GM19463 (cell line): ENCODE results near the gene ZMIZ1.

Experiments used
- ATAC-seq: cut with Tn5 transposase; IDR thresholded peaks from one replicate; pipeline ENCODE4 v1.9.1; 2021; ENCODE audit warnings: mild to moderate bottlenecking, moderate library complexity; ENCODE audit not compliant: unreplicated experiment

Gene ZMIZ1, protein sequence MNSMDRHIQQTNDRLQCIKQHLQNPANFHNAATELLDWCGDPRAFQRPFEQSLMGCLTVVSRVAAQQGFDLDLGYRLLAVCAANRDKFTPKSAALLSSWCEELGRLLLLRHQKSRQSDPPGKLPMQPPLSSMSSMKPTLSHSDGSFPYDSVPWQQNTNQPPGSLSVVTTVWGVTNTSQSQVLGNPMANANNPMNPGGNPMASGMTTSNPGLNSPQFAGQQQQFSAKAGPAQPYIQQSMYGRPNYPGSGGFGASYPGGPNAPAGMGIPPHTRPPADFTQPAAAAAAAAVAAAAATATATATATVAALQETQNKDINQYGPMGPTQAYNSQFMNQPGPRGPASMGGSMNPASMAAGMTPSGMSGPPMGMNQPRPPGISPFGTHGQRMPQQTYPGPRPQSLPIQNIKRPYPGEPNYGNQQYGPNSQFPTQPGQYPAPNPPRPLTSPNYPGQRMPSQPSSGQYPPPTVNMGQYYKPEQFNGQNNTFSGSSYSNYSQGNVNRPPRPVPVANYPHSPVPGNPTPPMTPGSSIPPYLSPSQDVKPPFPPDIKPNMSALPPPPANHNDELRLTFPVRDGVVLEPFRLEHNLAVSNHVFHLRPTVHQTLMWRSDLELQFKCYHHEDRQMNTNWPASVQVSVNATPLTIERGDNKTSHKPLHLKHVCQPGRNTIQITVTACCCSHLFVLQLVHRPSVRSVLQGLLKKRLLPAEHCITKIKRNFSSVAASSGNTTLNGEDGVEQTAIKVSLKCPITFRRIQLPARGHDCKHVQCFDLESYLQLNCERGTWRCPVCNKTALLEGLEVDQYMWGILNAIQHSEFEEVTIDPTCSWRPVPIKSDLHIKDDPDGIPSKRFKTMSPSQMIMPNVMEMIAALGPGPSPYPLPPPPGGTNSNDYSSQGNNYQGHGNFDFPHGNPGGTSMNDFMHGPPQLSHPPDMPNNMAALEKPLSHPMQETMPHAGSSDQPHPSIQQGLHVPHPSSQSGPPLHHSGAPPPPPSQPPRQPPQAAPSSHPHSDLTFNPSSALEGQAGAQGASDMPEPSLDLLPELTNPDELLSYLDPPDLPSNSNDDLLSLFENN

GRCh38 chr10:79068562-79069324 lies at the start of gene ZMIZ1:
TSS of gene ZMIZ1 (plus strand) at chr10:79068966. CDS start at chr10:79201633, 132,667 bp downstream.
- ATAC-seq = peak; percentile 49

GRCh38 chr10:79019441-79020014 lies 49.2 kb upstream of the ZMIZ1 start:
- ATAC-seq = no peak

DNA sequence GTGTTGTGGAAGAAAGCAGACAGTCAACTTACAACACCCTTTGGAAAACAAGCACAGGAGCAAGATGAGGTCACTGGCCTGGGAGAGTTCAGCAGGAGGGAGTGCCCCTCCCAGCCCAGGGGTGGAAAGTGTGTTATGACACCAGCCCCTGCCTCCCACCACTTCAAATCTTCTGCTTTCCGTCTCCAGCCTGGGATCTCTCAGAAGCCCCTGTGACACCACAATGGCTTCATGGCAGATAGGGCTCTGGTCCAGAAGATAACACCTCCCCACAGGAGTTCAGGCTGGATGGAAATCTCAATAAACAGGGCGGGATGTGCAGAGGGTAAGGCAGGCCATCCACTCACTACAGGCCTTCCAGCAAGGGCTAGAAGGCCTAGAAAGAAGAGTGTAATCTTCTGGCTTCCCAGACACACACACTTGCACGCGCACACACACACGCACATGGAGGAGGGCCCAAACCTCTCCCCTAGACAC lies 48.7 kb upstream of the ZMIZ1 start:
- no peak for ATAC-seq

- no peak for ATAC-seq
Measured at GRCh38 chr10:79020605-79021004, 48.2 kb upstream of the ZMIZ1 start.

GRCh38 chr10:79021331-79021907 lies 47.3 kb upstream of the ZMIZ1 start:
- ATAC-seq = no peak

GRCh38 chr10:79021948-79022499 lies 46.7 kb upstream of the ZMIZ1 start:
- no peak for ATAC-seq

GRCh38 chr10:79022565-79023230 lies 46.1 kb upstream of the ZMIZ1 start:
- no peak for ATAC-seq

GRCh38 chr10:79023240-79024162 lies 45.3 kb upstream of the ZMIZ1 start:
- no peak for ATAC-seq

- ATAC-seq = no peak
Measured at GRCh38 chr10:79024296-79024695, 44.5 kb upstream of the ZMIZ1 start.

DNA sequence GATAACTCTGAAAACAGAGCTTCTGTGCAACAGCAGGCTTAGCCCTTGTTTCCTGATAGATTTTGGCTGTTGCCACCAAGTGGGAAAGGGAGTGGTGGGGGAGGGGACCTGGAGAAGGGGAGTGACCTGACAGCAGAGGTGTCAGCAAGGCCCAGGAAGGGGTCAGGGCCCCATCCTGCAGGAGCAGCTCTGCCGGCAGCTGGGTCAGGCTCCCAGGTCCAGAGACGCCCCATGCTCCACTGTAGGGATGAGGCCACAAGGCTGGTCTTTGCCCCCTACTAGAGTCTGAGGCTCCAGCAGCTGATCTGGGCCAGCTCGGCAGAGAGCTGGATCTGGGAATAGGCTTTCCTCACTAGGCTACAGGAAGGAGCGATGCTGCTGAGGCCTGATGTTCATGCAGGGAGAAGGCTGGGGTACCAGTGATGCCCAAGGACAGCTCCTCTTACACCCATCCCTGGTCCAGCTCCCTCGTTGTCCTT lies 44.0 kb upstream of the ZMIZ1 start:
- no peak for ATAC-seq

- ATAC-seq = no peak
Measured at GRCh38 chr10:79025199-79025832, 43.5 kb upstream of the ZMIZ1 start.

DNA sequence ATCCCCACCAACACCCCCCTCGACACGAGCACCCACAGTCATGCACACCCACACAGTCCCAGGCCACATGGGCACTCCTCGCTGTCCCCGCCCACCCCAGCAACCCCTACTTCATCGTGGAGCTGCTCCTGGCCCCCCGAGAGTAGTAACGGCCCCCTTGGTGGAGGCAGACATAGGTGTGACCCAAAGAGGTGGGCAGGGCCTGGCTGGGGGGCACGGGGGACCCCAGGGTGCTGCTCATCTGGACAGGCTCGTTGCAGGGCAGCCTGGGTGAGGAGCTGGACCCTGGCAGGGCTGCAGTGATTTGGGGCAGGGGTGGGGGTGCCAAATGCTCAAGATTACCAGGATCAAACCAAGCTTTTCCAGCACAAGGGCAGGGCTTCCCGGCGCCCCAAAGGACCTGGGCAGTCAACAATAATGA lies 42.4 kb upstream of the ZMIZ1 start:
- ATAC-seq = no peak

- ATAC-seq = no peak
Measured at GRCh38 chr10:79026806-79027146, 42.0 kb upstream of the ZMIZ1 start.

GRCh38 chr10:79027147-79028055 lies 41.4 kb upstream of the ZMIZ1 start:
- ATAC-seq = no peak

GRCh38 chr10:79028056-79028430 lies 40.7 kb upstream of the ZMIZ1 start:
- ATAC-seq = no peak

DNA sequence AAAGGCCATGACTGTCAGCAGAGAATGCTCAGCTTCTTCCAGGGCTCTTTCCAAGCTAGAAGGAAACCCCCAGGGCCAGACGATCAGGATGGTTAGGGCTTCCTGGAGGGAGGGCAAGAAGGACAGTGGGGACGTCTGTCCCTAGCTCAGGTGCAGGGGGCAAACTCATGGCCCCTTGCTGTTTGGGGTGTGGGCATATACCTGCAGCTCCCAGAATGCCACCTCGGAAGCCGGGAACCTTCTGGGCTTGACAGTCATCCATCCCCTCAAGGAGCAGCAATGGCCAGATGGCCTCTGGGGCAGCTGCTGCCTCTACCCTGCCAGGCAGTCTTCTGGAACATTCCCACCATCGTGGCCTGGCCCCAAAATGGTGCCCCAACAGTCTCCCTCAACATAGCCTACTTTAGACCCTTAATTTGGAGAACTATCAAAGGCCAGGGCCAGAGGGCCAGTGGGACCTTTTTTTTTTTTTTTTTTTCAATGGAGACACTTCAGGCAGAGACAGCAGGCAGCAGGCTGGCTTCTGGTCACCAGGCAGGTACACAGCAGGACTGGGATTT lies 40.2 kb upstream of the ZMIZ1 start:
- ATAC-seq = no peak
